22Rv1 (cell line): Measurements from ENCODE around the gene ANKZF1.

ENCODE experiments used
- ZFX ChIP-seq: fragments of 450-650 bp; IDR thresholded peaks from 2 replicates; pipeline ENCODE4 v1.6.1; 2017; ENCODE audit warnings: antibody characterized with exemption, borderline replicate concordance
- TF ChIP-seq, protein P1 (sequence below): fragments of 450-650 bp; IDR thresholded peaks from 2 replicates; pipeline ENCODE4 v1.5.1; 2017; ENCODE audit warnings: mild to moderate bottlenecking

DNA sequence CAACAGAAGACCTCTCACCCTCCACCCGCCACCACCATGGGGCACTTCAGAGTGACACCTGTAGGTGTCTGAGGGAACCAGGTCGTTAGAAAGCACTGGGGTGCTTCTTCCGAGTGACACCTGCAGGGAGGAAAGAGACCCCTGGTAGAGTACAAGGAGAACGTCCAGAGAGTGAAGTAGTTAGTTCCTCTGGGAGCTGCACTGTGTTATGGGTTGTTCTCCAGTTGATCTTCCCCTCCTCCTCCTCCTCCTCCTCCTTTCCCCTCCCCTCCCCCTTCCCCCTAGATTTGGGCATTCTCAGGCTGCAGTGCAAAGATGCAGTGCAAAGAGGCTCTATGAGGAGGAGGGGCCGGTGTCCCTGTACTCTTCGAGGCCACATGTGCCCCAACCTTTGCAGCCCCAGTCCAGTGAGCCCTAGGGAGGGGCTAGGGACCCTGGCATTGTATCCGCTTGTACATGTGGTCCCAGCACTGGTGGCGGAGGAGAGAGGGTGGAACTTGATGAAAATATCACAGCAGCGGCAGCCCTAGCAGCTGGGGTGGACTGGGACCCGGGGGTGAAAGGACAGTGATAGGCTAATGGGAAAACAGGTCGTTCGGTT, 50.4 kb downstream of the ANKZF1 start:
- TF ChIP-seq, protein P1, sequence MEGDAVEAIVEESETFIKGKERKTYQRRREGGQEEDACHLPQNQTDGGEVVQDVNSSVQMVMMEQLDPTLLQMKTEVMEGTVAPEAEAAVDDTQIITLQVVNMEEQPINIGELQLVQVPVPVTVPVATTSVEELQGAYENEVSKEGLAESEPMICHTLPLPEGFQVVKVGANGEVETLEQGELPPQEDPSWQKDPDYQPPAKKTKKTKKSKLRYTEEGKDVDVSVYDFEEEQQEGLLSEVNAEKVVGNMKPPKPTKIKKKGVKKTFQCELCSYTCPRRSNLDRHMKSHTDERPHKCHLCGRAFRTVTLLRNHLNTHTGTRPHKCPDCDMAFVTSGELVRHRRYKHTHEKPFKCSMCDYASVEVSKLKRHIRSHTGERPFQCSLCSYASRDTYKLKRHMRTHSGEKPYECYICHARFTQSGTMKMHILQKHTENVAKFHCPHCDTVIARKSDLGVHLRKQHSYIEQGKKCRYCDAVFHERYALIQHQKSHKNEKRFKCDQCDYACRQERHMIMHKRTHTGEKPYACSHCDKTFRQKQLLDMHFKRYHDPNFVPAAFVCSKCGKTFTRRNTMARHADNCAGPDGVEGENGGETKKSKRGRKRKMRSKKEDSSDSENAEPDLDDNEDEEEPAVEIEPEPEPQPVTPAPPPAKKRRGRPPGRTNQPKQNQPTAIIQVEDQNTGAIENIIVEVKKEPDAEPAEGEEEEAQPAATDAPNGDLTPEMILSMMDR: no peak
- TF ChIP-seq ZFX: no peak
